Measurements from ENCODE around the gene PLXNA4.

PLXNA4 gene

GRCh38 chr7:132498319-132498718 is 78.0 kb downstream of the PLXNA4 start:
- DNase-seq, result no peak

GRCh38 chr7:132497098-132497497 is 79.2 kb downstream of the PLXNA4 start:
- DNase-seq, result no peak

- DNase-seq, result no peak
Observed at GRCh38 chr7:132495936-132496335, 80.3 kb downstream of the PLXNA4 start.

GRCh38 chr7:132494474-132494873 is 81.8 kb downstream of the PLXNA4 start:
- no peak for DNase-seq

- no peak for DNase-seq
Observed at GRCh38 chr7:132492823-132493445, 83.3 kb downstream of the PLXNA4 start.

- DNase-seq, result no peak
Observed at GRCh38 chr7:132491391-132491945, 84.8 kb downstream of the PLXNA4 start.

- no peak for DNase-seq
Observed at GRCh38 chr7:132490474-132490873, 85.8 kb downstream of the PLXNA4 start.

- DNase-seq, result no peak
Observed at GRCh38 chr7:132489776-132490237, 86.5 kb downstream of the PLXNA4 start.

GRCh38 chr7:132488634-132489302 is 87.5 kb downstream of the PLXNA4 start:
- DNase-seq, result no peak

- no peak for DNase-seq
Observed at GRCh38 chr7:132486274-132486610, 90.0 kb downstream of the PLXNA4 start.

- DNase-seq, result no peak
Observed at GRCh38 chr7:132485600-132486273, 90.5 kb downstream of the PLXNA4 start.

GRCh38 chr7:132485136-132485535 is 91.1 kb downstream of the PLXNA4 start:
- DNase-seq, result no peak

- DNase-seq, result no peak
Observed at GRCh38 chr7:132482866-132483265, 93.4 kb downstream of the PLXNA4 start.

- no peak for DNase-seq
Observed at GRCh38 chr7:132480534-132480933, 95.7 kb downstream of the PLXNA4 start.

GRCh38 chr7:132476541-132476940 is 99.7 kb downstream of the PLXNA4 start:
- DNase-seq, result no peak

- no peak for DNase-seq
Observed at GRCh38 chr7:132475669-132476116, 100.6 kb downstream of the PLXNA4 start.

GRCh38 chr7:132475037-132475668 is 101.1 kb downstream of the PLXNA4 start:
- no peak for DNase-seq

- no peak for DNase-seq
Observed at GRCh38 chr7:132472463-132473120, 103.7 kb downstream of the PLXNA4 start.

GRCh38 chr7:132471515-132471914 is 104.8 kb downstream of the PLXNA4 start:
- DNase-seq, result no peak

GRCh38 chr7:132469681-132470080 is 106.6 kb downstream of the PLXNA4 start:
- DNase-seq, result no peak

- peak; percentile 20 for DNase-seq
Observed at GRCh38 chr7:132469264-132469663, 107.0 kb downstream of the PLXNA4 start.

- DNase-seq, result no peak
Observed at GRCh38 chr7:132466367-132466766, 109.9 kb downstream of the PLXNA4 start.

- no peak for DNase-seq
Observed at GRCh38 chr7:132465516-132465915, 110.8 kb downstream of the PLXNA4 start.
